Astrocyte (in vitro differentiated cells and primary cell): ENCODE data around the gene SNX15. TPM values are rescaled to one million over a fixed set of nuclear protein-coding genes. Genes with fewer than 3 reads are reported as not detected.
A peak's percentile ranks its signal among the peaks of the same experiment; 100 is the strongest.

Experiments
- DNase-seq: peaks from one replicate; pipeline ENCODE4 v3.0.0-alpha.2; 2010; ENCODE audit warnings: low read depth
- FAIRE-seq: peaks from 2 replicates; lab custom pipeline; 2011; peaks lifted over from hg19 to GRCh38; lab: Jason Lieb, UNC
- H2AFZ ChIP-seq: 2 replicates; pipeline ENCODE4 v1.6.0; 2012; ENCODE audit warnings: low read depth, low read length, inconsistent platforms
- H3K27ac ChIP-seq: 2 replicates; pipeline ENCODE4 v1.5.1; 2011; ENCODE audit warnings: low read depth, low read length, inconsistent platforms
- H3K27me3 ChIP-seq: 2 replicates; pipeline ENCODE4 v1.6.0; 2011; ENCODE audit warnings: low read length, inconsistent platforms; ENCODE audit not compliant: insufficient read depth
- H3K36me3 ChIP-seq: 2 replicates; pipeline ENCODE4 v1.5.1; 2011; ENCODE audit warnings: low read length, inconsistent platforms; ENCODE audit not compliant: insufficient read depth
- H3K4me1 ChIP-seq: 2 replicates; pipeline ENCODE4 v1.5.1; 2011; ENCODE audit warnings: low read length, inconsistent platforms; ENCODE audit not compliant: insufficient read depth
- H3K4me2 ChIP-seq: 2 replicates; pipeline ENCODE4 v1.6.0; 2012; ENCODE audit warnings: low read length, inconsistent platforms
- H3K4me3 ChIP-seq: 2 replicates; pipeline ENCODE4 v1.5.1; 2011; ENCODE audit warnings: low read depth, mild to moderate bottlenecking, low read length, inconsistent platforms; ENCODE audit not compliant: insufficient read depth
- H3K79me2 ChIP-seq: 2 replicates; pipeline ENCODE4 v1.6.0; 2012; ENCODE audit warnings: mild to moderate bottlenecking, low read length, inconsistent platforms; ENCODE audit not compliant: insufficient read depth
- H3K9ac ChIP-seq: 2 replicates; pipeline ENCODE4 v1.6.0; 2012; ENCODE audit warnings: mild to moderate bottlenecking, low read length, inconsistent platforms
- H3K9me3 ChIP-seq: 2 replicates; pipeline ENCODE4 v1.5.1; 2012; ENCODE audit warnings: low read depth, mild to moderate bottlenecking, low read length, inconsistent platforms; ENCODE audit not compliant: insufficient read depth
- H4K20me1 ChIP-seq: 2 replicates; pipeline ENCODE4 v1.6.0; 2012; ENCODE audit warnings: low read length, inconsistent platforms; ENCODE audit not compliant: insufficient read depth
- H3K27ac Mint-ChIP-seq: one replicate; pipeline ENCODE4 v1.8.0; 2021; ENCODE audit warnings: mild to moderate bottlenecking, mixed read lengths; ENCODE audit not compliant: unreplicated experiment
- H3K27me3 Mint-ChIP-seq: one replicate; pipeline ENCODE4 v1.8.0; 2021; ENCODE audit warnings: low read depth, mixed read lengths; ENCODE audit not compliant: unreplicated experiment
- H3K36me3 Mint-ChIP-seq: one replicate; pipeline ENCODE4 v1.8.0; 2021; ENCODE audit warnings: low read depth, mixed read lengths; ENCODE audit not compliant: unreplicated experiment
- H3K4me1 Mint-ChIP-seq: one replicate; pipeline ENCODE4 v1.8.0; 2021; ENCODE audit warnings: low read depth, mixed read lengths; ENCODE audit not compliant: unreplicated experiment
- H3K4me3 Mint-ChIP-seq: one replicate; pipeline ENCODE4 v1.8.0; 2021; ENCODE audit warnings: mild to moderate bottlenecking, moderate library complexity, mixed read lengths; ENCODE audit not compliant: unreplicated experiment
- H3K9me3 Mint-ChIP-seq: one replicate; pipeline ENCODE4 v1.8.0; 2021; ENCODE audit warnings: mild to moderate bottlenecking, mixed read lengths; ENCODE audit not compliant: unreplicated experiment
- CTCF ChIP-seq: IDR thresholded peaks from 2 replicates; pipeline ENCODE4 v1.5.1; 2011; ENCODE audit warnings: low read depth, mild to moderate bottlenecking, inconsistent platforms, low read length, moderate library complexity; ENCODE audit not compliant: insufficient read depth
- EZH2 ChIP-seq: IDR thresholded peaks from 2 replicates; pipeline ENCODE4 v1.6.1; 2012; ENCODE audit warnings: mild to moderate bottlenecking, low read length, inconsistent platforms; ENCODE audit not compliant: insufficient read depth
- total RNA-seq: library from RNA; stranded (reverse); gene quantifications from 2 replicates; pipeline ENCODE4 v1.2.1, GENCODE V29; 2021

Gene SNX15
- total RNA-seq, 1 donor from 2014 or later = 18.5 TPM

DNA sequence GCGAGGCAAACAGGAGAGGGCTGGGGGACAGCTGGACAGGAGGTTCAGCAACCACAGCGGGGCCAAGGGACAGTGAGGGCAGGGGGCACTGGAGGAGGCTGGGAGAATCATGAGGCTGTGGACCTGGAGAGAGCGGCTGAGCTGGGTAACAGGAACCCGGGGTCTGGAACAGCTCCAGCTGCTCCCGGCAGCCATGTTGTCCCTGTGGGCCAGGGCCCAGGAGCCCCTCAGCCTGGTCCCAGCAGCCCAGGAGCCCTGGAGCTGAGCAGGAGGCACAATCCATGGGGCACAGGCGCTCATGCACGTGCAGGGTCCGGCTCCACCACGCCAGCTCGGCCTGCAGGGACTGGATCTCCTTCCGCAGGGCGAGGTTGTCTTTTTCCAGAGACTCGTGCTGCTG is 37.8 kb upstream of the SNX15 start:
- Histone ChIP-seq H3K79me2 (no peaks in the 10 kb centered on the region), H3K9ac (no peak overlapping the region), H3K4me2 (no peak overlapping the region), H4K20me1 (no peaks in the 10 kb centered on the region), H3K36me3 (no peaks in the 10 kb centered on the region), H3K27me3 (no peaks in the 10 kb centered on the region), H2AFZ (no peak overlapping the region), H3K4me1 (peaks cover 6% of the 10 kb centered on the region), H3K9me3 (no peaks in the 10 kb centered on the region), H3K4me3 (no peak overlapping the region), H3K27ac (no peak overlapping the region)
- DNase-seq (no peak), FAIRE-seq (no peak)
- peaks cover 13% of the 10 kb centered on the region for H3K27me3 Mint-ChIP-seq
- H3K4me3 Mint-ChIP-seq = no peak overlapping the region
- no peaks in the 10 kb centered on the region for H3K36me3 Mint-ChIP-seq
- no peak overlapping the region for H3K27ac Mint-ChIP-seq
- peaks cover 5% of the 10 kb centered on the region for H3K4me1 Mint-ChIP-seq
- no peak for TF ChIP-seq EZH2
- TF ChIP-seq CTCF = no peak
- H3K9me3 Mint-ChIP-seq = peaks cover 4% of the 10 kb centered on the region

DNA sequence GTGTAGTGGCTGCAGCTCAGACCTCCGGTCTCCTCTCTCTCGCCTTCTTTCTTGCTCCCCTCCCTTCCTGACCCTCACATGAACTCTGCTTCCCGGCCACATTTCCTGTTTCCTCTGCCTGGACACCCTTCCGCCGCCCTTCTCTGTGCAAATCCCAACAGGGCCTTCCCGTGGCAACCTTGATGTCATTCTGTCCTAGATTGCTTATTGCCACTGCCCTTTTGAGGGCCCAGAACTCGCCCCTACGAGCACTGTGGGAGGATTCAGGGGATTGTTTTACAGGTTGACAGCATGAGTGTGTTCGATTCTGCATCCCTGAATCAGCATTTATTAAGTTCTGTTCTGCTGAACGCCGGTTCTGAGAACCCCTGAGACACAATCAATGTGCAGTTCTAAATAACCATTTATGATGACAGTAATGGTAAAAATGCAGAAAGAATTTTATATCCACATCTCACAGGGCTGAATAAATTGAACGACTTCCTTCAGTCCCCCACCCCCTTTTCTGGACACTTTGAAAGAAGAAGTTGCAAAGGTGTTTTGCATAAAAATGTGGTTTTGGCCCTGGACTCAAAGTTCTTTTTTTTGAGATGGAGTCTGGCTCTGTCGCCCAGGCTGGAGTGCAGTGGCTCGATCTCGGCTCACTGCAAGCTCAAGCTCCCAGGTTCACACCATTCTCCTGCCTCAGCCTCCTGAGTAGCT is 36.9 kb upstream of the SNX15 start:
- no peak overlapping the region for H3K4me3 Mint-ChIP-seq
- DNase-seq (peak; percentile 11), FAIRE-seq (no peak)
- Histone ChIP-seq H3K4me2 (peak overlapping the region; percentile 56), H4K20me1 (no peaks in the 10 kb centered on the region), H3K27me3 (no peaks in the 10 kb centered on the region), H3K79me2 (no peaks in the 10 kb centered on the region), H3K9me3 (no peaks in the 10 kb centered on the region), H3K9ac (no peak overlapping the region), H3K4me3 (no peak overlapping the region), H3K36me3 (no peaks in the 10 kb centered on the region), H2AFZ (peak overlapping the region; percentile 63), H3K27ac (no peak overlapping the region), H3K4me1 (peaks cover 6% of the 10 kb centered on the region)
- TF ChIP-seq CTCF (no peak), EZH2 (no peak)
- H3K36me3 Mint-ChIP-seq = no peaks in the 10 kb centered on the region
- peaks cover 11% of the 10 kb centered on the region for H3K27me3 Mint-ChIP-seq
- H3K27ac Mint-ChIP-seq = no peak overlapping the region
- peaks cover 4% of the 10 kb centered on the region for H3K9me3 Mint-ChIP-seq
- H3K4me1 Mint-ChIP-seq = peaks cover 5% of the 10 kb centered on the region

DNA sequence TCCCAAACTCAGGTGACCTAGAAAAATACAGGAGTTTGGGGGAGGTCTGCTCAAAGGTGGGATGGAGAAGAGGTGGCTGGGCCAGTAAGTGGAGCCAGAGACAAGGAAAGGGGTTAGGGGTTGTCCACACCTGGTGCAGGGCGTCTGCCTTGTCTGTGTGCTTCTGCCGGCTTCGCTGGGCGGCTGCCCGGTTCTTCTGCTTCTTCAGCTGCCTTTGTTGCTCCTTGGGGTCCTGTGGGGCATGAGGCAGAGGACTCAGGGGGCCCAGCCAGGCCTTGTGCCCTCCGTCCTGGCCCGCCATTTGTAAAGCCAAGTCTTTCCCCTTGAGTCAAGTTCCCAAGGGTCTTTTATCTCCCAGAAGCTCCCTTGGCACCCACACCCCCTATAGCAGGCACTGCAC is 32.9 kb upstream of the SNX15 start:
- Histone ChIP-seq H3K79me2 (no peaks in the 10 kb centered on the region), H3K27me3 (no peaks in the 10 kb centered on the region), H4K20me1 (no peaks in the 10 kb centered on the region), H3K36me3 (no peaks in the 10 kb centered on the region), H3K4me3 (no peak overlapping the region), H3K4me2 (no peak overlapping the region), H3K9ac (no peak overlapping the region), H3K4me1 (peaks cover 13% of the 10 kb centered on the region), H2AFZ (no peak overlapping the region), H3K27ac (no peak overlapping the region), H3K9me3 (no peaks in the 10 kb centered on the region)
- no peak for DNase-seq
- TF ChIP-seq EZH2 (no peak), CTCF (no peak)
- H3K4me3 Mint-ChIP-seq = no peak overlapping the region
- H3K4me1 Mint-ChIP-seq = peaks cover 15% of the 10 kb centered on the region
- peaks cover 8% of the 10 kb centered on the region for H3K27me3 Mint-ChIP-seq
- H3K36me3 Mint-ChIP-seq = no peaks in the 10 kb centered on the region
- FAIRE-seq = no peak
- no peak overlapping the region for H3K27ac Mint-ChIP-seq
- peaks cover 5% of the 10 kb centered on the region for H3K9me3 Mint-ChIP-seq
